Gastrocnemius medialis (tissue), 4 donors: Measurements from ENCODE around the gene SH2D4B. TPM values are rescaled to one million over a fixed set of nuclear protein-coding genes. Genes with fewer than 3 reads are reported as not detected.

Experiments used
- ATAC-seq, 2 donors: fragments of 150-250 bp; one replicate each; pipeline ENCODE4 v1.9.1; 2016
- DNase-seq, 2 donors: peaks; one replicate each; pipeline ENCODE4 v3.0.0-alpha.2; 2019
- H3K27ac ChIP-seq, 4 donors: fragments of 200-600 bp; sonication (generic); 1 replicate in 1 of 4; 2 replicates in 3 of 4; pipeline ENCODE4 v1.5.1; 2016 to 2018; ENCODE audit warnings: mild to moderate bottlenecking in 2 of 4, moderate library complexity in 1 of 4
- H3K27me3 ChIP-seq, 3 donors: fragments of 200-600 bp; sonication (generic) in 2 of 3; 1 replicate in 1 of 3; 2 replicates in 2 of 3; pipeline versions ENCODE4 v1.5.1 to v1.6.0; 2016 to 2019; ENCODE audit warnings: mild to moderate bottlenecking in 1 of 3, moderate library complexity in 1 of 3
- H3K36me3 ChIP-seq, 2 donors: fragments of 200-600 bp; sonication (generic) in 1 of 2; one replicate each; pipeline ENCODE4 v1.5.1; 2017 to 2018
- H3K4me1 ChIP-seq, 2 donors: fragments of 200-600 bp; sonication (generic) in 1 of 2; one replicate each; pipeline ENCODE4 v1.5.1; 2016 to 2017; ENCODE audit warnings: mild to moderate bottlenecking in 2 of 2
- H3K4me3 ChIP-seq, 4 donors: fragments of 200-600 bp; sonication (generic) in 3 of 4; 1 replicate in 1 of 4; 2 replicates in 3 of 4; pipeline ENCODE4 v1.5.1; 2016 to 2019; ENCODE audit warnings: mild to moderate bottlenecking in 2 of 4
- H3K9me3 ChIP-seq, 3 donors: fragments of 200-600 bp; sonication (generic) in 2 of 3; 1 replicate in 1 of 3; 2 replicates in 2 of 3; pipeline ENCODE4 v1.5.1; 2016 to 2019
- CTCF ChIP-seq, 5 experiments: fragments of 450-650 bp in 3 of 5; fragments of 200-600 bp in 2 of 5; sonication (generic) in 2 of 5; IDR thresholded peaks in 4 of 5; conservative IDR thresholded peaks in 1 of 5; 1 replicate in 4 of 5; 2 replicates in 1 of 5; pipeline ENCODE4 v1.5.1; 2016 to 2019; ENCODE audit warnings: antibody characterized with exemption in 5 of 5, mild to moderate bottlenecking in 3 of 5, moderate library complexity in 3 of 5
- POLR2A ChIP-seq, 2 donors: fragments of 450-650 bp; IDR thresholded peaks; one replicate each; pipeline ENCODE4 v1.6.1; 2017; ENCODE audit warnings: antibody characterized with exemption in 2 of 2, mild to moderate bottlenecking in 2 of 2, moderate library complexity in 2 of 2
- in situ Hi-C, 4 donors: fragments of 200-750 bp; cut with MboI; loops; one replicate each; pipeline versions ENCODE4 v1.15.0 to v1.8.0; 2017; ENCODE audit warnings: low sequenced_read_pairs in 4 of 4
- intact Hi-C: fragments of 100-400 bp; cut with DNase I; formaldehyde crosslinking; loops from one replicate; pipeline ENCODE4 v1.15.1; 2023; ENCODE audit warnings: low total_unique reads
- total RNA-seq, 4 donors: library from RNA; depleted of rRNA; stranded (reverse); fragments of >200 nt; gene quantifications; one replicate each; pipeline versions ENCODE4 v1.1.0 to v1.2.3, GENCODE V29; 2016

SH2D4B gene
- total RNA-seq, 4 donors from 2014 or later, result not detected

- Histone ChIP-seq H3K4me3 (no peak overlapping the region), H3K9me3 (peaks cover 0 to 3% (median 0%) of the 10 kb centered on the region in 3 donors), H3K36me3 (no peaks in the 10 kb centered on the region), H3K27me3 (no peaks in the 10 kb centered on the region), H3K4me1 (no peaks in the 10 kb centered on the region), H3K27ac (no peak overlapping the region)
- ATAC-seq (no peak), DNase-seq (no peak)
- in situ Hi-C loops, result no loop called here
- no peak for TF ChIP-seq CTCF (IDR thresholded peaks at IDR 0.05 in 4 of 5, conservative IDR thresholded peaks at IDR 0.05 in 1 of 5)
- intact Hi-C loops, result no loop called here
Measured at GRCh38 chr10:80655898-80656297, 118.2 kb downstream of the SH2D4B start.

GRCh38 chr10:80658068-80658467 is 120.4 kb downstream of the SH2D4B start:
- TF ChIP-seq POLR2A (IDR thresholded peaks at IDR 0.05), result no peak
- TF ChIP-seq CTCF (IDR thresholded peaks at IDR 0.05 in 4 of 5, conservative IDR thresholded peaks at IDR 0.05 in 1 of 5), result no peak
- Histone ChIP-seq H3K27me3 (no peaks in the 10 kb centered on the region), H3K9me3 (peaks cover 0 to 3% (median 0%) of the 10 kb centered on the region in 3 donors), H3K4me1 (no peaks in the 10 kb centered on the region), H3K4me3 (no peak overlapping the region), H3K36me3 (no peaks in the 10 kb centered on the region), H3K27ac (no peak overlapping the region)
- in situ Hi-C loops (no loop called here), intact Hi-C loops (no loop called here)
- DNase-seq (no peak), ATAC-seq (no peak)

DNA sequence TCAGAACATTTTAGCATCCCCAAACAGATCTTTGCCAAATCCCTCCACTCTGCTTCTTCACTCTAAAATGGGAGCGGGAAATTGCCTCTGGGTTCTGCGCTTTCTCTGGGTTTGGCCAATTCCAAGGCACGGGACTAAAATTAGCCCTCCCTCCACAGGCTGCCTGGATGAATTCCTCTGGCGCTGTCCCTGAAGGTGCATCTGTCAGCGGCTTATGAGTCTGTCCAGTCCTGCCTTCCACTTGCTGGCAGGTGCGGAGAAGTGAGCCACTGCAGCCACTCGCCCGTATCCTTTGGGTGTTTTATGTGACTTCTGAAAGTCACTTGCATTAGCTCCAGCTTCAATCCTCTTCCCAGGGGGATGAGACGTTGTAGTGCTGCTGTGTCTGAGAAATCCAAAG is 121.6 kb downstream of the SH2D4B start:
- ATAC-seq, result no peak
- in situ Hi-C loops, result no loop called here
- Histone ChIP-seq H3K9me3 (no peaks in the 10 kb centered on the region), H3K4me3 (no peak overlapping the region), H3K27ac (no peak overlapping the region), H3K4me1 (no peaks in the 10 kb centered on the region), H3K36me3 (no peaks in the 10 kb centered on the region), H3K27me3 (no peaks in the 10 kb centered on the region)
- TF ChIP-seq CTCF (IDR thresholded peaks at IDR 0.05 in 4 of 5, conservative IDR thresholded peaks at IDR 0.05 in 1 of 5) (no peak), POLR2A (IDR thresholded peaks at IDR 0.05) (no peak)
- DNase-seq, result no peak
- intact Hi-C loops, result no loop called here

DNA sequence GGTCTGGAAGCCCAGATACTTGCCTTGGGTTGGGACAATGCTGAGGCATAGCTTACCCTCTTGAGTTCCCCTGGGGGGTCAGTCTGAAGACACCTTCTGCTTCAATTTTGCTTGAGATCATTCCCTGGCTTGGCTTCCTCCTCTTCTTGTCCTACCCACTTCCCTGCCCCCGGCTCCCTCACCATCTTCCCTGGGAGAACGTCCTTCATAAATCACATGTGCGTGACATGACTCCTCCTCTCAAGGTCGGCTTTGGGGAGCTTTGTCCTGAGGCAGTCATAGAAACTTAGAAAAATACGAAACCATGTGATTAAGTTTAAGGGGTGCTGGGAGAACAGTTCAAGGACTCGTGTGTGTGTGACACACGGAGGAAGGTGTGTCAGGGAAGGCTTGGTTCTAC is 122.6 kb downstream of the SH2D4B start:
- Histone ChIP-seq H3K27ac (no peak overlapping the region), H3K9me3 (no peaks in the 10 kb centered on the region), H3K4me3 (no peak overlapping the region), H3K36me3 (no peaks in the 10 kb centered on the region), H3K27me3 (no peaks in the 10 kb centered on the region), H3K4me1 (no peaks in the 10 kb centered on the region)
- in situ Hi-C loops (no loop called here), intact Hi-C loops (loop anchor here (10.0 kb wide), 1 partner anchor 265 kb away; no protein-coding TSS in a partner anchor)
- ATAC-seq, result no peak
- no peak for DNase-seq
- TF ChIP-seq CTCF (IDR thresholded peaks at IDR 0.05 in 4 of 5, conservative IDR thresholded peaks at IDR 0.05 in 1 of 5) (no peak), POLR2A (IDR thresholded peaks at IDR 0.05) (no peak)

DNA sequence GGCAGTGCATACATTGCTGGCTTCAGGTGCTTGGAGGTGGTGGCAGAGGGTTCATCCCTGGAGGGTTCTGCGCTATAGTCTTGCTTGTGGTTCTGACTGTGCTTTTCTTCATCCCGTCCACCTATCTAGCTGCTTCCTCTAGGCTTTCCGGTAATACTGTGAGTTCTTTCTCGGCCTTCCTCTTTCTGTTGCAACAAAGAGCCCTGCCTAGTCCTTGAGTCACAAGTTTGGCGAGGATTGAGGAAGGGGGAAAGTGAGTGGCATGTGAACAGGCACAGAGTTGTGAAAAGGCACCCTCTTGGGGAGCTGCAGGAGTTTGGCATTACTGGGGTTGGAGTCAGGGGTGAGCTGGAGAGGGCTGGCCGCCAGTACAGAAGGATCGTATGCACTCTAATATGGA is 123.0 kb downstream of the SH2D4B start:
- DNase-seq, result peak in 1 of 2 donors; percentile 16
- H3K36me3 ChIP-seq, result no peaks in the 10 kb centered on the region
- no peak for TF ChIP-seq POLR2A (IDR thresholded peaks at IDR 0.05)
- no peak for TF ChIP-seq CTCF (IDR thresholded peaks at IDR 0.05 in 4 of 5, conservative IDR thresholded peaks at IDR 0.05 in 1 of 5)
- no peak overlapping the region for H3K27ac ChIP-seq
- H3K4me3 ChIP-seq, result no peak overlapping the region
- no peaks in the 10 kb centered on the region for H3K9me3 ChIP-seq
- no peaks in the 10 kb centered on the region for H3K27me3 ChIP-seq
- ATAC-seq, result no peak
- no peaks in the 10 kb centered on the region for H3K4me1 ChIP-seq
- intact Hi-C loops, result loop anchor here (10.0 kb wide), 1 partner anchor 264 kb away; no protein-coding TSS in a partner anchor
- in situ Hi-C loops, result no loop called here
